Fibroblast of skin of scalp (primary cell): ENCODE results near the gene SEMA6A. TPM values are rescaled to one million over a fixed set of nuclear protein-coding genes. Genes with fewer than 3 reads are reported as not detected.

Experiments
- DNase-seq: peaks from one replicate; pipeline ENCODE4 v3.0.0-alpha.2; 2013
- polyA plus RNA-seq, 2 experiments: library from polyadenylated mRNA; unstranded; fragments of 120-200 nt; gene quantifications; one replicate each; pipeline ENCODE4 v1.2.1, GENCODE V29; 2013; ENCODE audit not compliant: insufficient read length in 2 of 2

SEMA6A gene
- polyA plus RNA-seq (2013, experiment 1 of 2; ENCODE audit: insufficient read length): 0.78 TPM
- polyA plus RNA-seq (2013, experiment 2 of 2; ENCODE audit: insufficient read length): 2.2 TPM

GRCh38 chr5:116574367-116575325, at the start of gene SEMA6A:
TSS of gene SEMA6A (minus strand) at chr5:116574823. CDS start at chr5:116504944, 69,879 bp downstream.
- peak; percentile 88 for DNase-seq

- no peak for DNase-seq
Measured at GRCh38 chr5:116622375-116623050, 47.9 kb upstream of the SEMA6A start.

- DNase-seq: no peak
Measured at GRCh38 chr5:116621599-116621998, 47.0 kb upstream of the SEMA6A start.

GRCh38 chr5:116616876-116617275, 42.3 kb upstream of the SEMA6A start:
- no peak for DNase-seq

- no peak for DNase-seq
Measured at GRCh38 chr5:116614603-116614920, 39.9 kb upstream of the SEMA6A start.

- DNase-seq: no peak
Measured at GRCh38 chr5:116613445-116613844, 38.8 kb upstream of the SEMA6A start.

- DNase-seq: no peak
Measured at GRCh38 chr5:116612431-116612830, 37.8 kb upstream of the SEMA6A start.

- DNase-seq: no peak
Measured at GRCh38 chr5:116605310-116606070, 30.9 kb upstream of the SEMA6A start.

GRCh38 chr5:116604805-116605204, 30.2 kb upstream of the SEMA6A start:
- no peak for DNase-seq

- peak; percentile 61 for DNase-seq
Measured at GRCh38 chr5:116600876-116601275, 26.3 kb upstream of the SEMA6A start.

- no peak for DNase-seq
Measured at GRCh38 chr5:116598911-116599310, 24.3 kb upstream of the SEMA6A start.

- no peak for DNase-seq
Measured at GRCh38 chr5:116595498-116595897, 20.9 kb upstream of the SEMA6A start.

GRCh38 chr5:116593340-116593739, 18.7 kb upstream of the SEMA6A start:
- no peak for DNase-seq

GRCh38 chr5:116585227-116585626, 10.6 kb upstream of the SEMA6A start:
- DNase-seq: no peak

GRCh38 chr5:116583862-116584222, 9.2 kb upstream of the SEMA6A start:
- no peak for DNase-seq

- DNase-seq: no peak
Measured at GRCh38 chr5:116583085-116583861, 8.7 kb upstream of the SEMA6A start.

- DNase-seq: no peak
Measured at GRCh38 chr5:116581910-116582309, 7.3 kb upstream of the SEMA6A start.

- DNase-seq: no peak
Measured at GRCh38 chr5:116579144-116579543, 4.5 kb upstream of the SEMA6A start.

GRCh38 chr5:116578676-116579075, 4.1 kb upstream of the SEMA6A start:
- DNase-seq: no peak

- no peak for DNase-seq
Measured at GRCh38 chr5:116577064-116577788, 2.6 kb upstream of the SEMA6A start.

- peak; percentile 74 for DNase-seq
Measured at GRCh38 chr5:116576053-116576713, 1.6 kb upstream of the SEMA6A start.
